ENCODE results near the gene PURA.

GRCh38 chr5:140153255-140153654 lies 39.3 kb downstream of the PURA start:
- TF ChIP-seq, protein P1, sequence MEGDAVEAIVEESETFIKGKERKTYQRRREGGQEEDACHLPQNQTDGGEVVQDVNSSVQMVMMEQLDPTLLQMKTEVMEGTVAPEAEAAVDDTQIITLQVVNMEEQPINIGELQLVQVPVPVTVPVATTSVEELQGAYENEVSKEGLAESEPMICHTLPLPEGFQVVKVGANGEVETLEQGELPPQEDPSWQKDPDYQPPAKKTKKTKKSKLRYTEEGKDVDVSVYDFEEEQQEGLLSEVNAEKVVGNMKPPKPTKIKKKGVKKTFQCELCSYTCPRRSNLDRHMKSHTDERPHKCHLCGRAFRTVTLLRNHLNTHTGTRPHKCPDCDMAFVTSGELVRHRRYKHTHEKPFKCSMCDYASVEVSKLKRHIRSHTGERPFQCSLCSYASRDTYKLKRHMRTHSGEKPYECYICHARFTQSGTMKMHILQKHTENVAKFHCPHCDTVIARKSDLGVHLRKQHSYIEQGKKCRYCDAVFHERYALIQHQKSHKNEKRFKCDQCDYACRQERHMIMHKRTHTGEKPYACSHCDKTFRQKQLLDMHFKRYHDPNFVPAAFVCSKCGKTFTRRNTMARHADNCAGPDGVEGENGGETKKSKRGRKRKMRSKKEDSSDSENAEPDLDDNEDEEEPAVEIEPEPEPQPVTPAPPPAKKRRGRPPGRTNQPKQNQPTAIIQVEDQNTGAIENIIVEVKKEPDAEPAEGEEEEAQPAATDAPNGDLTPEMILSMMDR (IDR thresholded peaks at IDR 0.05) = no peak
- TF ChIP-seq EZH2 (IDR thresholded peaks at IDR 0.05; ENCODE audit: borderline replicate concordance, insufficient read depth, low read depth, low read length, poor library complexity, severe bottlenecking) = no peak

Measured in B cell (primary cell).